Measurements from ENCODE around the gene RYR2.

Gene RYR2

DNA sequence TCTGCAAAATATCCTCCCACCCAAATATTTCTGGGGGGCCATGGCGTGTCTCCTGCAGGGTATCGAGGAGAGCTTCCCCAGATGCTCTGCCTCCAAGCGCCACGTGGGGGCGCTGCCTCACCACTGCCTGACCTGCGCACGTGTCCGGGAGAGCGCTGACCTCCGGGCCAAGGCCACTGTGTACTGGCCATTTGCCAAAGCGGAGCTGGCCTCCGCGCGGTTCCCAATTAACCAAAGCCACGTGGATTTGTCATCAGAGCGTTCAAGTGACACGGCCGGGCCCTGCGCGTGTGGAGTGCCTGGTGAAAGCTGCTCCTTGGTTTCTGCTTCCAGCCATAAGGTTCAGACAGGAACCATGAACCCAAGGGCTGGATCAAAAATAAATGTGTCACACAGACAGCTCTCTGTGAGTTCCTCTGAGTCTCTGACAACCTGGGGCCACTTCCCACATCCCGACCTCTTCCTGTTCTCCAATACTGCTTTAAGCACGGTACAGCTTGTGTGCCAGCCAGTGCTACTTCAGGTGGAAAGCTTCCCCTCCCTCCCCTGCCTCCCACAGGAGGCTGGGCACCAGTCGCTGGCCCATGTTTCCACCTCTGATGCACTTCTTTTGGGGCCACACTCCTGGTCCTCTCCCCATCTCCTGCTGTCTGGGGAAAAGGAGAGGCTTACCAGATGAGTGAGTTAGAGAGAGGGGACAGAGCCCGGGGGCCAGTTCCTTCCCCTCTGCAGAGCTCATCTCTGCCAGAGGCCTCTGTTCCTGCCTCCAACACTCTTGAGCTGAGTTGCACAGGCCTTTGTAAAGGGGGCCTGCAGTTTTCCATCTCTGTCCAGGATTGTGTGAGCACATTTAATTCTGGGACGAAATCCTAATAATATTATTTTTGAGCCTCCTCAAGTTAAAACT, 822.6 kb downstream of the RYR2 start:
- peak; percentile 62 for DNase-seq (ENCODE audit: low spot score)

DNA sequence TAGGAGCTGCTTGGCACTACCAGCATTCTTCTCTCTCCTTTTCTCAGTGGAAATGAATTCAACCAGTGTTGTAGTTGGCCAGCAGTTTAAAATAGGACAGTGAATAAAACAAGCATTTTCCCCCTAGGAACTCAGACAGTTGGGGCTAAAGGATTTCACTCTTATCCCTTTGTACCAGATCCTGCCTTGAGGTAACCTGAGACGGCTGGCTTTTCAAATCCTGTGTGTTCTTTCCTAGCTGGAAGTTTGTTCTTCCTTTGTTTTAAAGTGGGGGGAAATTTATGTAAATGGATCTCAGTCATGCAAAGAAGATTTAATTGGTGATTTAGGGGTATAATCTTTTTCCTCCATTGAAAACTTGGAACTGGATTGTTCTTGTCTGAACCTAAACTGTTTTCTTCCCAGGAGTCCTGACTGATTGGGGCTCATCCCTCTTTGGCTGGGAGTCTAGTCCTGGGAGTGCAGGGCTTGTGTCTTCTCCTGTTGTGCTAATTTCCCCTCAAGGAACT, 825.5 kb downstream of the RYR2 start:
- no peak for DNase-seq (ENCODE audit: low spot score)

GRCh38 chr1:237868817-237869600, 827.0 kb downstream of the RYR2 start:
- DNase-seq (ENCODE audit: low spot score) = no peak

DNA sequence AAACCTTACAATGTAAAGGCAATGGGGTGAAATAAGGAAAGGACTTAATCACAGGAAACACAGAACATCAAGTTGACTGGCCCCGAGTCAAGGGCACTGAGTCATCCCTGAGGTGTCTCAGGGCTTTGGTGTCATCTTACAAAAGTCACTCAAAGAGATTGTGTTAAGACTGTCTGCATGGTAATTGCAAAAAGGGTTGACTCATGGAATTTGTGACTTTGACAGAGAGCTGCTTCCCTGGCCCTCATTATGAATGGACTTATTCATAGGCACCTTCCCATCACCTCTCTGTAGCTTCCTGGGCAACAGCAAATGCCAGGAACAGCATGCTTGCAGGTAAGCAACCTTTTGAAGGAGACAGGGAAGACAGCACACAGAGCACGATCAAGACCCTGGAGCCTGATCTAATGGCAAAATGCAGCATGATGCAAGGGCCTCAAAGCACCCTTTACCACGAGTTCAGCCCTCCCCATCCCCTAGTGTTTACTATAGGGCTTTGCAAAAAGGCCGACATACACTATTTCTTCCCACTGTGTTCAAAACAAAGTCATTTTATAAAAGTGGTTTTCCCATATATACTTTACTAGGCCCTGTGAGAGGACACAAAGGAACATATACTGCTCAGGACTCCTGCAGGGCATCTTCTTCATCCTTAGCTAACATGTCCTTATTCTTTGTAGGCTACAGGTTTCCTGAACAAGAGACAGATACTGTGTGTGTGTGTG, 831.7 kb downstream of the RYR2 start:
- peak; percentile 82 for DNase-seq (ENCODE audit: low spot score)

DNA sequence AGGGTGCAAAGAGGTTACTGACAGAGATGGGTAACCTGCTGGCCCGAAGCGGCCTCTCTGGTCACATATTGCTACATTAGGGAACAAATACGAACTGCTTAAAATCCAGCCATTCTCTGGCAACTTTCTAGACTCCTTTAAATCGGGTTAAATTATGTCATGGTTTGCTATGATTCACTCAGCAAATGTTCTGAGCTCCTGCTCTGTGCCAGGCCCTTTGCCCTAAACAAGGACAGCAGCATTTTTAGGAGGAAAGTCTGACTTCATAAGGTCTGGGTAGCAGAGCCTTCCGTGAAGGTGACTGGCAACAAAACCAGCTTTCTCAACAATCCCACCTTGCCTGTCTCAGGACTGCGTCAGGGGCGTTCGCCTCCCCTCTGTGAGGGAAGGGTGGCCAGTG, 833.3 kb downstream of the RYR2 start:
- no peak for DNase-seq (ENCODE audit: low spot score)

- no peak for DNase-seq (ENCODE audit: low spot score)
These were observed 835.6 kb downstream of the RYR2 start for GRCh38 chr1:237877631-237878030.

DNA sequence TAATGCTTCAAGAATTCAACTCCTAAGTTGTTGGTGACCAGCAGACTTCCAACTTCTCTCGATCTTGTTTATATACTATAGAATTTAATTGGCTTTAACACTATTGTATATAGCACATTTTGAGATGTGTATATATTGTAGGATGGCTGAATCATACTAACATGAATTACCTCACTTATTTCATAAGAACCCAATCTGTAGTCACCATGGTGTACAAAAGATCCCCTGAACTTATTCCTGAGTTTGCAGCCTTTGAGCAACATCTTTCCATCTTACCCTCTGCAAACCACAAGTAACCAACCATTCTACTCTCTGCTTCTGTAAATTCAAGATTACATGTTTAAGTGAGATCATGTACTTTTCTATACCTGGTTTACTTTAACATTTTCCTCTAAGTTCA, 836.4 kb downstream of the RYR2 start:
- no peak for DNase-seq (ENCODE audit: low spot score)

GRCh38 chr1:237879195-237879594, 837.2 kb downstream of the RYR2 start:
- DNase-seq (ENCODE audit: low spot score) = no peak

Measured in kidney capillary endothelial cell (primary cell).